Peyer's patch (tissue), 4 donors: ENCODE results near the gene CCKAR. TPM values are rescaled to one million over a fixed set of nuclear protein-coding genes. Genes with fewer than 3 reads are reported as not detected.
"Not testable (repeated sequence)": the region's sequence is repeated elsewhere in the genome, so short reads cannot be mapped to it uniquely, and the experiment has no call there.

Experiments
- DNase-seq, 3 donors: peaks; one replicate each; pipeline ENCODE4 v3.0.0-alpha.2; 2017 to 2019
- H3K27ac ChIP-seq, 4 donors: fragments of 200-600 bp; sonication (generic); one replicate each; pipeline ENCODE4 v1.5.1; 2016 to 2019
- H3K27me3 ChIP-seq, 2 donors: fragments of 200-600 bp; sonication (generic); one replicate each; pipeline ENCODE4 v1.5.1; 2019
- H3K36me3 ChIP-seq, 3 donors: fragments of 200-600 bp; sonication (generic); one replicate each; pipeline ENCODE4 v1.5.1; 2016 to 2019
- H3K4me1 ChIP-seq, 4 donors: fragments of 200-600 bp; sonication (generic); one replicate each; pipeline ENCODE4 v1.5.1; 2016 to 2019
- H3K4me3 ChIP-seq, 4 donors: fragments of 200-600 bp; sonication (generic); 1 replicate in 3 of 4; 2 replicates in 1 of 4; pipeline ENCODE4 v1.5.1; 2016 to 2019; ENCODE audit warnings: mild to moderate bottlenecking in 1 of 4
- H3K9me3 ChIP-seq, 4 donors: fragments of 200-600 bp; sonication (generic); one replicate each; pipeline ENCODE4 v1.5.1; 2016 to 2019; ENCODE audit warnings: mild to moderate bottlenecking in 1 of 4
- CTCF ChIP-seq, 6 experiments: fragments of 450-650 bp in 4 of 6; fragments of 200-600 bp in 2 of 6; sonication (generic) in 1 of 6; IDR thresholded peaks; one replicate each; pipeline ENCODE4 v1.5.1; 2017 to 2019; ENCODE audit warnings: antibody characterized with exemption in 6 of 6, mild to moderate bottlenecking in 3 of 6, moderate library complexity in 1 of 6
- POLR2A ChIP-seq, 2 donors: fragments of 450-650 bp; IDR thresholded peaks; one replicate each; pipeline ENCODE4 v1.5.1; 2017; ENCODE audit warnings: antibody characterized with exemption in 2 of 2, mild to moderate bottlenecking in 2 of 2, moderate library complexity in 2 of 2
- total RNA-seq, 4 donors: library from RNA; depleted of rRNA; stranded (reverse); fragments of >200 nt; gene quantifications; one replicate each; pipeline ENCODE4 v1.1.0, GENCODE V29; 2016

CCKAR gene
- total RNA-seq, 4 donors from 2014 or later: not detected

DNA sequence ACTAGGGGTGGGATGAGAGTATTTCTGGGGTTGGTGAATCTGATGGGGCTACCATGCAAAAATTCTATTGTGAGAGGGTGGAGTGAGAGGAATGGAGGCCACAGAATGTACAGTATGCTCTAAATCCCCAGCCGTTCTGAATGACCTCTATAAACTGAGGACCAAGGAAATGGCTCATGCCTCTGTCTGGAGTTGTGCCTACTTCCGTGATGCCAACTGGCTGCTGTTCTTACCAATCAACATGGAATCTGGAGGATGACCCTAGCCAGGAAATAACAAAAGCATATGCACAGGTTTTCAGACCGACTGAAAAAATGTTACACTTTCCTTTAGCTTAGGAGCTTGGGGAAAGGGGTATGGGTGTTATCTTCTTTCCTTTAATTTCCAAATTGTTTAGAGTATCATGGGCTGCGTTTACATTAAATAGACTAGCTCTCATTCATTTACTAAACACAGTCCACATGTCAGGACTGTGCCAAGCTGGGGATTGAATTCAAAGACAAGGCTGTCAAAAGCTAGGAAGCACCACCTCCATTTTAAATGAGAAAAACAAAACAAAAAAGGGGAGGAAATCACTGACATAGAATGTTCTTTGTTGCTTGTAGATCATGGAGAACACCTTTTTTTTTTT is 20.2 kb upstream of the CCKAR start:
- no peak overlapping the region for H3K27ac ChIP-seq
- TF ChIP-seq POLR2A (IDR thresholded peaks at IDR 0.05): no peak
- TF ChIP-seq CTCF (IDR thresholded peaks at IDR 0.05): no peak
- H3K4me3 ChIP-seq: no peak overlapping the region
- no peaks in the 10 kb centered on the region for H3K9me3 ChIP-seq
- no peaks in the 10 kb centered on the region for H3K27me3 ChIP-seq
- no peak for DNase-seq
- H3K36me3 ChIP-seq: no peaks in the 10 kb centered on the region
- H3K4me1 ChIP-seq: no peaks in the 10 kb centered on the region

DNA sequence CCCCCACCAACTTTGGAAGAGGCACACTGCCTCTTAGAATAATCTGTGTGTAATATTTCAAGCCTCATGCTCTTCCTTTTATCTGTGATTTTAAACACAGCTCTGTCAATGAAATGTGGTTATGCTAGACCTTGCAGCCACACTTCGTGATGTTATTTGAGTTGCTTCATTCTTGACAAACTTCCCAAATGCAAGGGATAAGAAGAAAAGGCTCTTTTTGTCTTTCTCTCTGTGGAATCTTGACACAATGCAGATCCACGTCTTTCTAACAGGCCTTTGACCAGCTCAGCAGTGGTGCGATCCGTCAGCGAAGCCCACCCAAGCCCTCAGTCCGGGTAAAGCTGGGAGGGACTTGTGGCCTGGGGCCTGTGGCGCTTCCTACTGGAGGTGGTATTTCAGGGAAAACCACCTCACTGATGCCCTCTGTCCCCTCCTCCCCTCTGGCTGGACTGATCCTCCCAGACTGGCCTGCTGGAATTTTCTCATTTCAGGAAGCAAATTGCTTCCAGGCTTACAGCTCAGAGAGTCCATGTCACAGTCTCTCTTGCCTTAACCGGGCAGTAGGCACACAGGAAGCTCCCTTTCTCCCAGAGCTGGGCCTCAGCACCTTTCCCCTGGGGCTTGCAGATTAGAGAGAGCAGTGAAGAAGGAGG is 19.5 kb upstream of the CCKAR start:
- Histone ChIP-seq H3K4me3 (no peak overlapping the region), H3K27ac (no peak overlapping the region), H3K4me1 (no peaks in the 10 kb centered on the region), H3K27me3 (no peaks in the 10 kb centered on the region), H3K9me3 (no peaks in the 10 kb centered on the region), H3K36me3 (no peaks in the 10 kb centered on the region)
- TF ChIP-seq POLR2A (IDR thresholded peaks at IDR 0.05) (no peak), CTCF (IDR thresholded peaks at IDR 0.05) (no peak)
- DNase-seq: no peak

DNA sequence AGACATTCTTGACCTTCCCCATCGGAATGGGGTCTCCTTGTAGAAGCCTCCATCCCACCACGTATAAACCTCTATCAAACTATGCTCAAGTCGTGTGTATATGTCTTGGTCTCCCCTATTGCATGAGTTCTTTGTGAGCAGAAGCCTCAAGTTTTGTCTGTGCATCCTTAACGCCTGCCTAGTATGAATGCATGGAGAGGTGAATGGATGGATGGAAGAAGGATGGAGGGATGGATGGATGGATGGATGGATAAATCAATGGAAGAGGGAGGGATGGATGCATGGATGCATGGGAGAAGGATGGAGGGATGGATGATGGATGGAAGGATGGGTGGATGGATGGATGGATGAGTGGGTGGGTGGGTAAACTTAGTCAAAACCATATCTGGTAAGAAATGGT is 17.0 kb upstream of the CCKAR start:
- no peak overlapping the region for H3K4me3 ChIP-seq
- no peak for TF ChIP-seq POLR2A (IDR thresholded peaks at IDR 0.05)
- no peak for TF ChIP-seq CTCF (IDR thresholded peaks at IDR 0.05)
- H3K27ac ChIP-seq: no peak overlapping the region
- DNase-seq: no peak
- H3K27me3 ChIP-seq: no peaks in the 10 kb centered on the region
- no peaks in the 10 kb centered on the region for H3K4me1 ChIP-seq
- H3K36me3 ChIP-seq: no peaks in the 10 kb centered on the region
- no peaks in the 10 kb centered on the region for H3K9me3 ChIP-seq

- Histone ChIP-seq H3K9me3 (no peaks in the 10 kb centered on the region), H3K27ac (no peak overlapping the region), H3K4me1 (no peaks in the 10 kb centered on the region), H3K36me3 (no peaks in the 10 kb centered on the region), H3K27me3 (no peaks in the 10 kb centered on the region), H3K4me3 (no peak overlapping the region)
- DNase-seq: no peak
- TF ChIP-seq CTCF (IDR thresholded peaks at IDR 0.05) (no peak), POLR2A (IDR thresholded peaks at IDR 0.05) (no peak)
Observed at GRCh38 chr4:26503844-26504243, 13.6 kb upstream of the CCKAR start.

DNA sequence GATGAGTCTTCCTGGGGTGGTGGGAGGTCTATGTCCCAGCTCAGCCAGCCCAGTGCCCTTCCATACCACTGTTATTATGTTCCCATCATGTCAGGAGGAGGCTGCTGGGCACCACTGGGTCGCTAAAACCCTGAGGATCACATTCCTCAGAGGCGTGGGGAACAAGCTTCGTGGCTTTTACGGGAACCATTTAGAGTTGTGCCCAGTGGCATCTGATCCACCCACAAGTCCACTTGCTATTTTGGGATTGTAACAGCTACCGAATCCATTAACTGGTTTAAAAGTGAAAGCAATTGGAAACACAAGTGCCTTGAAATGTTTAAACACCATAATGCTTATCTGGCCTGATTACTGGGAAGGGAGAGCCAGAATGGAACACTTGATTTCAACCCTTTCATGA is 13.1 kb upstream of the CCKAR start:
- TF ChIP-seq CTCF (IDR thresholded peaks at IDR 0.05) (no peak), POLR2A (IDR thresholded peaks at IDR 0.05) (no peak)
- DNase-seq: no peak
- Histone ChIP-seq H3K9me3 (no peaks in the 10 kb centered on the region), H3K4me3 (no peak overlapping the region), H3K36me3 (no peaks in the 10 kb centered on the region), H3K27ac (no peak overlapping the region), H3K4me1 (no peaks in the 10 kb centered on the region), H3K27me3 (no peaks in the 10 kb centered on the region)

- not testable (repeated sequence) for H3K9me3 ChIP-seq, H3K36me3 ChIP-seq, H3K4me1 ChIP-seq, H3K27me3 ChIP-seq, H3K4me3 ChIP-seq, H3K27ac ChIP-seq, DNase-seq
Observed at GRCh38 chr4:26500565-26500999, 10.3 kb upstream of the CCKAR start.
